Measurements from ENCODE around the gene MUC5B. TPM values are rescaled to one million over a fixed set of nuclear protein-coding genes. Genes with fewer than 3 reads are reported as not detected.
A peak's percentile ranks its signal among the peaks of the same experiment; 100 is the strongest.

Gene MUC5B
- total and polyA plus RNA-seq, 2 of the 13 experiments (the other 11 are each of a cell fraction or from before 2014, with no cell fraction given) = 0.01 TPM; not detected in 1

- TF ChIP-seq RERE (CRISPR knock-in tag; IDR thresholded peaks at IDR 0.05; ENCODE audit: low read depth) (no peak), ZC3H13 (CRISPR knock-in tag; IDR thresholded peaks at IDR 0.05) (no peak), THAP8 (CRISPR knock-in tag; IDR thresholded peaks at IDR 0.05; ENCODE audit: borderline replicate concordance) (no peak), STAT5B (CRISPR knock-in tag; IDR thresholded peaks at IDR 0.05) (0 out of 2 replicates have a peak, but pooled peaks have one; percentile 66), ZFYVE20 (CRISPR knock-in tag; IDR thresholded peaks at IDR 0.05; ENCODE audit: borderline replicate concordance, low read depth) (0 out of 2 replicates have a peak, but pooled peaks have one; percentile 66), HNF1A (IDR thresholded peaks at IDR 0.05; ENCODE audit: low read depth) (no peak), HNF1A (CRISPR knock-in tag; IDR thresholded peaks at IDR 0.05; ENCODE audit: borderline replicate concordance) (no peak), FOXP1 (IDR thresholded peaks at IDR 0.05) (no peak), FOXP1 (CRISPR knock-in tag; IDR thresholded peaks at IDR 0.05) (no peak), ZNF75D (CRISPR knock-in tag; IDR thresholded peaks at IDR 0.05; ENCODE audit: borderline replicate concordance) (peak; percentile 65; the same call in 1 of the 2 replicates), ZNF260 (CRISPR knock-in tag; IDR thresholded peaks at IDR 0.05; ENCODE audit: borderline replicate concordance, low read depth) (no peak), ZNF362 (CRISPR knock-in tag; IDR thresholded peaks at IDR 0.05; ENCODE audit: borderline replicate concordance) (no peak), ZNF737 (CRISPR knock-in tag; IDR thresholded peaks at IDR 0.05; ENCODE audit: borderline replicate concordance) (no peak), BCL3 (CRISPR knock-in tag; IDR thresholded peaks at IDR 0.05) (no peak; the same call in 1 of the 2 replicates), U2AF1 (optimal IDR thresholded peaks at IDR 0.05; ENCODE audit: low read depth, low read length) (no peak)
Measured at GRCh38 chr11:1238767-1239595, 16.1 kb downstream of the MUC5B start (continued).

Measured in HepG2 (cell line).